Bronchial epithelial cell (primary cell): ENCODE data around the gene FMN1. TPM values are rescaled to one million over a fixed set of nuclear protein-coding genes. Genes with fewer than 3 reads are reported as not detected.
A peak's percentile ranks its signal among the peaks of the same experiment; 100 is the strongest.

Experiments used
- DNase-seq: peaks from one replicate; pipeline ENCODE4 v3.0.0-alpha.2; 2010; ENCODE audit warnings: low read depth
- FAIRE-seq: peaks from 2 replicates; lab custom pipeline; 2011; peaks lifted over from hg19 to GRCh38; lab: Jason Lieb, UNC
- H3K27me3 ChIP-seq: 2 replicates; pipeline ENCODE4 v1.5.1; 2011; ENCODE audit warnings: low read length; ENCODE audit not compliant: control insufficient read depth, insufficient read depth
- H3K36me3 ChIP-seq: 2 replicates; pipeline ENCODE4 v1.5.1; 2011; ENCODE audit warnings: low read length; ENCODE audit not compliant: control insufficient read depth, insufficient read depth
- H3K4me3 ChIP-seq: 2 replicates; pipeline ENCODE4 v1.5.1; 2011; ENCODE audit warnings: mild to moderate bottlenecking, low read depth, low read length, control low read depth
- CTCF ChIP-seq: IDR thresholded peaks from 2 replicates; pipeline ENCODE4 v1.5.1; 2011; ENCODE audit warnings: mild to moderate bottlenecking, moderate library complexity, low read length, control low read depth, inconsistent platforms; ENCODE audit not compliant: insufficient read depth, severe bottlenecking
- total RNA-seq: library from RNA; depleted of rRNA; stranded (reverse); fragments of >200 nt; gene quantifications from 2 replicates; pipeline ENCODE4 v1.2.1, GENCODE V29; 2014

FMN1 gene
- total RNA-seq, 1 donor from 2014 or later: 1.6 TPM

GRCh38 chr15:32974691-32975090 is 219.8 kb downstream of the FMN1 start:
- peak; percentile 28 for DNase-seq
- Histone ChIP-seq H3K36me3 (no peaks in the 10 kb centered on the region), H3K27me3 (no peaks in the 10 kb centered on the region), H3K4me3 (no peak overlapping the region)
- no peak for FAIRE-seq
- no peak for TF ChIP-seq CTCF

- no peaks in the 10 kb centered on the region for H3K27me3 ChIP-seq
- DNase-seq: no peak
- TF ChIP-seq CTCF: no peak
- H3K4me3 ChIP-seq: no peak overlapping the region
- H3K36me3 ChIP-seq: no peaks in the 10 kb centered on the region
- no peak for FAIRE-seq
Measured at GRCh38 chr15:32972686-32973085, 221.8 kb downstream of the FMN1 start.

- Histone ChIP-seq H3K4me3 (no peak overlapping the region), H3K27me3 (no peaks in the 10 kb centered on the region), H3K36me3 (no peaks in the 10 kb centered on the region)
- no peak for TF ChIP-seq CTCF
- FAIRE-seq: no peak
- DNase-seq: no peak
Measured at GRCh38 chr15:32970847-32971246, 223.7 kb downstream of the FMN1 start.

GRCh38 chr15:32967521-32967920 is 227.0 kb downstream of the FMN1 start:
- FAIRE-seq: no peak
- no peaks in the 10 kb centered on the region for H3K27me3 ChIP-seq
- no peak overlapping the region for H3K4me3 ChIP-seq
- DNase-seq: no peak
- TF ChIP-seq CTCF: no peak
- no peaks in the 10 kb centered on the region for H3K36me3 ChIP-seq

- DNase-seq (no peak), FAIRE-seq (no peak)
- TF ChIP-seq CTCF: no peak
Measured at GRCh38 chr15:32966512-32966911, 228.0 kb downstream of the FMN1 start.

GRCh38 chr15:32965897-32966296 is 228.6 kb downstream of the FMN1 start:
- H3K36me3 ChIP-seq: no peaks in the 10 kb centered on the region
- no peak for FAIRE-seq
- H3K4me3 ChIP-seq: no peak overlapping the region
- no peak for DNase-seq
- no peak for TF ChIP-seq CTCF
- H3K27me3 ChIP-seq: no peaks in the 10 kb centered on the region

More at GRCh38 chr15:32966512-32966911, 228.0 kb downstream of the FMN1 start:
- no peaks in the 10 kb centered on the region for H3K27me3 ChIP-seq
- H3K4me3 ChIP-seq: no peak overlapping the region
- H3K36me3 ChIP-seq: no peaks in the 10 kb centered on the region
